Measurements from ENCODE around the gene CBR3.
A peak's percentile ranks its signal among the peaks of the same experiment; 100 is the strongest.
"Not testable (repeated sequence)": the region's sequence is repeated elsewhere in the genome, so short reads cannot be mapped to it uniquely, and the experiment has no call there.

CBR3 gene

DNA sequence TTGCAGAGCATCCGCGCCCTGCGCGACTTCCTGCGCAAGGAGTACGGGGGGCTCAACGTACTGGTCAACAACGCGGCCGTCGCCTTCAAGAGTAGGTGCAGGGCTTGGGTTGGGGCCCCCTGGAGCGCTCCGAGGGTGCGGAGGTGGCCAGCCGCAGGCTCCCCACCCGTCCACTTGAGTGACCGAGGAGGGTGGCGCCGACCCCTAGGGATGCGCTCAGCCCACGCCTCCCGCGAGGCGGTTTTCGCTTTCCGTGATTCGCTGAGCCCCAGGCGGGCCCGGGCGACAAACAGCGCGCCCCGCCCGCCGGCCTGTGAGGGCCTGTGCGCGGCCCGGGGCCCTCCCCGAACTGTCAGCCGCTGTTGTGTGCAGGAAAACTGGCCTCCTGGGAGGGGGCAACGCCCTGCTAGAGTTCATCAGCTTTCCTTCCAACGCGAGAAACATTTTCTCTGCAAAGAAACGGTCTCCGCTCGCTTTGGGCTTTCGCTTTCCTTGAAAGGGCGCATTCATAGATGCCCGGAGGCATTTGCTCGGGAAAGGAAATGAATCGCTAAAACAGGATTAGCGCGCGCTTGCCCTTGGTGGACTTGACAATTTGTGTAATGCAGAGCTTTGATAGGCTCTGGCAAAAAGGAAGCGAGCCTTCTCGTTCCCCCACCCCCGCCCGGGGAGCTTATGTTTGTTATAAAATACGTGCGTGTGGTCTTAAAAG lies 668 bp downstream of the CBR3 start:
- in situ Hi-C loops (cut with HindIII; ENCODE audit: low sequenced_read_pairs) = no loop called here
- TF ChIP-seq CTCF (IDR thresholded peaks at IDR 0.05; ENCODE audit: low read depth, low read length) = no peak
- H3K4me3 ChIP-seq (ENCODE audit: low read depth, low read length) = peak overlapping the region; percentile 62
- peak; percentile 84 for DNase-seq (ENCODE audit: low read depth, low spot score)

GRCh38 chr21:36139791-36140190 lies 4.9 kb downstream of the CBR3 start:
- H3K4me3 ChIP-seq (ENCODE audit: low read depth, low read length); DNase-seq (ENCODE audit: low read depth, low spot score); in situ Hi-C loops (cut with HindIII; ENCODE audit: low sequenced_read_pairs): not testable (repeated sequence)

DNA sequence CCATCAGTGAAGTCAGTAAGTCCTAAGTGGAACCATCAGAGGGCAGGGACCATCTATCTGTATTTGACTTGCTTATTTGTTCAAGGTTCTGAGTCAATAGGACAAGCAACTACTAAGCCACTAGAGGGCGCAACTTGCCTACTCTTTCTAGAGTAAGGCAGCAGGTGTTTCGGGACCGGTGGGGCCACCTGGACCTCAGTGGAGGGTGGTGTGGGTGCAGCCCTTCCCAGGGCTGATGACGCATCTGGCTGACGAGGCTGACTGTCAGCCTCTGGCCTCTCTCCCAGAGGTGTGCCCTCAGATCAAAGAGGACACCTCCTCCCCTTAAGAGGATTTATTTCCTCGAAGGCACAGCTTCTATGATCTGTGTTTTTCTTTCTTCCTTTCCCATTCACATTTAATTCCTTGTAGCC lies 6.6 kb downstream of the CBR3 start:
- H3K4me3 ChIP-seq (ENCODE audit: low read depth, low read length) = no peak overlapping the region
- peak; percentile 81 for TF ChIP-seq CTCF (IDR thresholded peaks at IDR 0.05; ENCODE audit: low read depth, low read length)
- peak; percentile 86 for DNase-seq (ENCODE audit: low read depth, low spot score)
- in situ Hi-C loops (cut with HindIII; ENCODE audit: low sequenced_read_pairs) = no loop called here

- in situ Hi-C loops (cut with HindIII; ENCODE audit: low sequenced_read_pairs); DNase-seq (ENCODE audit: low read depth, low spot score); H3K4me3 ChIP-seq (ENCODE audit: low read depth, low read length): not testable (repeated sequence)
These were observed 9.4 kb downstream of the CBR3 start for GRCh38 chr21:36144233-36144632.

- H3K4me3 ChIP-seq (ENCODE audit: low read depth, low read length) = no peak overlapping the region
- DNase-seq (ENCODE audit: low read depth, low spot score) = no peak
- no peak for TF ChIP-seq CTCF (IDR thresholded peaks at IDR 0.05; ENCODE audit: low read depth, low read length)
- in situ Hi-C loops (cut with HindIII; ENCODE audit: low sequenced_read_pairs) = no loop called here
These were observed 10.4 kb downstream of the CBR3 start for GRCh38 chr21:36145259-36145658.

DNA sequence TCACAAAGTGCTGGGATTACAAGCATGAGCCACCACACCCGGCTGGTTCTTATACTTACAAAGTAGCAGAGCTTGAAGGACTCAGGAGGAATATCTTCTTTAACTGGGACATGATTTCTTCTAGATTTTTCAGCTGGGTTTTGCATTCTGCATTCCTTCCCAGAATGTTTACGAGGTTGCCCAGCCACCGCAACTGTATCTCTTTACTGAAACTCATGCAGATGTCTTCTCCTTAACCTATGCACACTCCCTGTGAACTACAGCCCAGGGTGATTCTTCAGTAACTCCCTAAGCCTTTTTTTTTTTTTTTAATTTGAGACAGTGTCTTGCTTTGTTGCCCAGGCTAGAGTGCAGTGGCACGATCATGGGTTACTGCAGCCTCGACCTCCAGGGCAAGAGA lies 13.0 kb downstream of the CBR3 start:
- in situ Hi-C loops (cut with HindIII; ENCODE audit: low sequenced_read_pairs) = no loop called here
- no peak for TF ChIP-seq CTCF (IDR thresholded peaks at IDR 0.05; ENCODE audit: low read depth, low read length)
- DNase-seq (ENCODE audit: low read depth, low spot score) = no peak
- no peak overlapping the region for H3K4me3 ChIP-seq (ENCODE audit: low read depth, low read length)

DNA sequence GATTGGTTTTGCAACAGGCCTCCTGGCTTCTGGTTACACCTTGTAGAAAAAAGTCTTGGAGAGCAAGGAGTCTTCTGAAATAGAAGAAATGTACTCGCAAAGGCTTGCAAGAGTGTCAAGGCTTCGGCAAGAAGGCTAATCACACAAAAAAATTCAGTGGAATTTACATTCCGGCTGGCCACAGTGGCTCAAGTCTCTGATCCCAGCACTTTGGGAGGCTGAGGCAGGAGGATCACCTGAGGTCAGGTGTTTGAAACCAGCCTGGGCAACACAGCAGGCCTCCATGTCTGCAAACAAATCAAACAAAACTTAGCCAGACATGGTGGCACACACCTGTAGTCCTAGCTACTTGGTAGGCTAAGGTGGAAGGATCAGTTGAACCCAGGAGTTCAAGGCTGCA lies 14.0 kb downstream of the CBR3 start:
- no peak for TF ChIP-seq CTCF (IDR thresholded peaks at IDR 0.05; ENCODE audit: low read depth, low read length)
- H3K4me3 ChIP-seq (ENCODE audit: low read depth, low read length) = no peak overlapping the region
- DNase-seq (ENCODE audit: low read depth, low spot score) = no peak
- in situ Hi-C loops (cut with HindIII; ENCODE audit: low sequenced_read_pairs) = no loop called here

All from astrocyte of the spinal cord (primary cell).